Embryonic facial prominence (tissue), 1 donor: ENCODE measurements around the gene CBY2.

Experiments used
- DNase-seq: peaks from one replicate; pipeline ENCODE4 v3.0.0-alpha.2; 2016; ENCODE audit errors: extremely low spot score

The CBY2 gene

GRCh38 chr13:45700971-45701900, 884 bp upstream of the CBY2 start:
- DNase-seq: no peak

- DNase-seq: no peak
Observed at GRCh38 chr13:45702869-45703391, 810 bp downstream of the CBY2 start.

GRCh38 chr13:45704211-45704739, 2.2 kb downstream of the CBY2 start:
- no peak for DNase-seq

GRCh38 chr13:45704854-45705695, 3.0 kb downstream of the CBY2 start:
- no peak for DNase-seq

GRCh38 chr13:45705918-45706317, 3.8 kb downstream of the CBY2 start:
- no peak for DNase-seq

GRCh38 chr13:45707516-45708100, 5.5 kb downstream of the CBY2 start:
- no peak for DNase-seq

GRCh38 chr13:45711951-45712350, 9.8 kb downstream of the CBY2 start:
- DNase-seq: no peak

- no peak for DNase-seq
Observed at GRCh38 chr13:45713106-45713690, 11.1 kb downstream of the CBY2 start.

- DNase-seq: no peak
Observed at GRCh38 chr13:45713721-45714120, 11.6 kb downstream of the CBY2 start.

- no peak for DNase-seq
Observed at GRCh38 chr13:45714170-45714569, 12.1 kb downstream of the CBY2 start.

GRCh38 chr13:45715351-45715750, 13.2 kb downstream of the CBY2 start:
- DNase-seq: no peak

GRCh38 chr13:45717349-45717748, 15.2 kb downstream of the CBY2 start:
- DNase-seq: no peak

GRCh38 chr13:45718063-45718462, 15.9 kb downstream of the CBY2 start:
- no peak for DNase-seq

GRCh38 chr13:45718992-45719391, 16.9 kb downstream of the CBY2 start:
- DNase-seq: no peak

- no peak for DNase-seq
Observed at GRCh38 chr13:45721203-45721731, 19.1 kb downstream of the CBY2 start.

GRCh38 chr13:45723798-45724197, 21.7 kb downstream of the CBY2 start:
- DNase-seq: no peak

- DNase-seq: no peak
Observed at GRCh38 chr13:45728759-45729158, 26.6 kb downstream of the CBY2 start.

GRCh38 chr13:45731455-45731854, 29.3 kb downstream of the CBY2 start:
- DNase-seq: no peak

- no peak for DNase-seq
Observed at GRCh38 chr13:45732916-45733315, 30.8 kb downstream of the CBY2 start.

- DNase-seq: no peak
Observed at GRCh38 chr13:45733361-45733760, 31.2 kb downstream of the CBY2 start.

GRCh38 chr13:45737571-45738017, 35.5 kb downstream of the CBY2 start:
- DNase-seq: no peak
